GM12891 (cell line): ENCODE results near the gene RTBDN.

Source experiments
- PAX5 ChIP-seq: IDR thresholded peaks from 2 replicates; pipeline ENCODE4 v1.6.1; 2011; ENCODE audit warnings: low read length, moderate library complexity, mild to moderate bottlenecking; ENCODE audit not compliant: insufficient read depth, severe bottlenecking
- POLR2A ChIP-seq: IDR thresholded peaks from 2 replicates; pipeline ENCODE4 v1.6.1; 2011; ENCODE audit warnings: low read depth, low read length, control low read depth

DNA sequence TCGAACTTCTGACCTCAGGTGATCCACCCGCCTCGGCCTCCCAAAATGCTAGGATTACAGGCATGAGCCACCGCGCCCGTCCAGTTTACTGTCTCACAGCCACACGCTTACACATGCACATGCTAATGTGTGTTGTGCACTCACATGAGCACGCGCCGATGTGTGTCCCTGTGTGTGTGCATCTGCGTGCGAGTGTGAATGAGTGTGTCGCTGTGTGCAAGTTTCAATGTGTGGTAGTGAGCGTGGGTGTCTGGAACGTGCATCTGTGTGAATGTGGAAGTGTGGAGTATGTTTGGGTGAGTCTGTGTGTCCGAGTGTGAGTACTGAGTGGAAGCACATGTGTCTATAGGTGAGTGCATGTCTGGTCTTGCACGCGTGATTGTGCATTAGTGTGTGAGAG, 8.1 kb upstream of the RTBDN start:
- TF ChIP-seq POLR2A (no peak), PAX5 (no peak)
